Right lobe of liver (tissue), 6 donors: ENCODE results near the gene PCK2. TPM values are rescaled to one million over a fixed set of nuclear protein-coding genes. Genes with fewer than 3 reads are reported as not detected.

Experiments used
- ATAC-seq, 4 donors: fragments of 200-7000 bp; cut with Tn5 transposase; one replicate each; pipeline ENCODE4 v1.9.1; 2020; ENCODE audit warnings: mild to moderate bottlenecking in 4 of 4, moderate library complexity in 4 of 4
- DNase-seq, 3 donors: peaks; one replicate each; pipeline ENCODE4 v3.0.0-alpha.2; 2020
- H3K27ac ChIP-seq, 3 donors: fragments of 200-600 bp; one replicate each; pipeline ENCODE4 v1.8.0; 2022
- H3K27me3 ChIP-seq, 2 donors: fragments of 200-600 bp; one replicate each; pipeline ENCODE4 v1.8.0; 2022
- H3K36me3 ChIP-seq, 4 donors: fragments of 200-600 bp; sonication (generic) in 1 of 4; one replicate each; pipeline versions ENCODE4 v1.5.1 to v1.8.0; 2017 to 2022; ENCODE audit warnings: control low read depth in 1 of 4
- H3K4me1 ChIP-seq, 4 donors: fragments of 200-600 bp; sonication (generic) in 1 of 4; one replicate each; pipeline versions ENCODE4 v1.5.1 to v1.8.0; 2017 to 2022; ENCODE audit warnings: control low read depth in 1 of 4
- H3K4me3 ChIP-seq, 3 donors: fragments of 200-600 bp; one replicate each; pipeline ENCODE4 v1.8.0; 2022
- H3K9me3 ChIP-seq, 4 donors: fragments of 200-600 bp; sonication (generic) in 1 of 4; one replicate each; pipeline versions ENCODE4 v1.5.1 to v1.8.0; 2017 to 2022; ENCODE audit warnings: control low read depth in 1 of 4
- CTCF ChIP-seq, 4 donors: fragments of 200-600 bp in 3 of 4; fragments of 450-650 bp in 1 of 4; IDR thresholded peaks; one replicate each; pipeline versions ENCODE4 v1.5.1 to v1.8.0; 2016 to 2022; ENCODE audit warnings: antibody characterized with exemption in 4 of 4, mild to moderate bottlenecking in 2 of 4
- POLR2A ChIP-seq: fragments of 450-650 bp; IDR thresholded peaks from one replicate; pipeline ENCODE4 v1.6.1; 2017; ENCODE audit warnings: antibody characterized with exemption, mild to moderate bottlenecking
- WGBS: methylation state at CpG from one replicate; pipeline ENCODE4 v1.1.6; 2018; ENCODE audit warnings: low coverage, low lambda C conversion rate; ENCODE audit not compliant: insufficient coverage; ENCODE audit errors: missing lambda C conversion rate; 5-methylcytosine and 5-hydroxymethylcytosine counted together
- intact Hi-C, 2 donors: fragments of 100-400 bp; cut with DNase I; formaldehyde crosslinking; loops; one replicate each; pipeline versions ENCODE4 v1.11.2 to v1.14.1; 2022
- total RNA-seq, 6 experiments: library from RNA; depleted of rRNA in 2 of 6; stranded (reverse); fragments of >200 nt in 2 of 6; fragmentation: NEBNext Ultra II Directional in 3 of 6; extraction: Animal tissue kit (Norgen Biotek cat#: 25700) in 3 of 6; gene quantifications; one replicate each; pipeline versions ENCODE4 v1.1.0 to v1.2.4, GENCODE V29; 2016 to 2023
- donor health status: DM: no; HTN: yes; CAD: no.
- donor health status: DM: no; HTN: no; CAD: no.
- donor health status: DM: no; HTN: no; CAD: no.
- donor health status: DM: no; HTN: yes; CAD: no.
- donor health status: DM: no; HTN: yes; CAD: no.

PCK2 gene
- total RNA-seq, 6 experiments from 2014 or later = 124 to 615 (median 240) TPM

GRCh38 chr14:24121210-24121609, 27.1 kb downstream of the PCK2 start:
- intact Hi-C loops = no loop called here
- 94% methylated on average over 3 of the region's 8 CpGs for WGBS
- Histone ChIP-seq H3K9me3 (no peaks in the 10 kb centered on the region), H3K36me3 (peaks cover 3 to 74% (median 27%) of the 10 kb centered on the region in 4 donors), H3K27me3 (no peaks in the 10 kb centered on the region), H3K4me3 (no peak overlapping the region), H3K27ac (no peak overlapping the region), H3K4me1 (peaks cover 0 to 14% (median 4%) of the 10 kb centered on the region in 4 donors)
- ATAC-seq = no peak
- TF ChIP-seq CTCF (IDR thresholded peaks at IDR 0.05) (no peak), POLR2A (no peak)
- no peak for DNase-seq

DNA sequence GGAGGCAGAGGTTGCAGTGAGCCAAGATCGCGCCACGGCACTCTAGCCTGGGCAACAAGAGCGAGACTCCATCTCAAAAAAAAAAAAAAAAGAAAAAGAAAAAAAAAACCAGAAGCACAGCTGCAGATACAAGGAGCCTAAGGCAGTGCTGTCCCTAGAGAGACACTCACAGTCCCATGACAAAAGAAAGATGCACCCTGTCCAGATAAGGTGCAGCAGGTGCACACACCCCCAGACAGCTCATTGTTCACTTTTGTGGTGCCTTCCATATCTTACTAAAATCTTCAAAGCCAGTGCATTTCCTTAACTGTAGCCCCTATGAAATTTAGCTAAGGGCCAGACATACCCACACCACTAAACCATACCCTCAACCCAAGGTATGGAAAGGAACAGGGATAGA, 28.3 kb downstream of the PCK2 start:
- no peak for ATAC-seq
- Histone ChIP-seq H3K27ac (no peak overlapping the region), H3K36me3 (peaks cover 3 to 70% (median 27%) of the 10 kb centered on the region in 4 donors), H3K4me1 (peaks cover 0 to 2% (median under 1%) of the 10 kb centered on the region in 4 donors), H3K4me3 (no peak overlapping the region), H3K27me3 (no peaks in the 10 kb centered on the region), H3K9me3 (no peaks in the 10 kb centered on the region)
- intact Hi-C loops = no loop called here
- no peak for TF ChIP-seq CTCF (IDR thresholded peaks at IDR 0.05)
- no peak for TF ChIP-seq POLR2A
- 90% methylated on average over 3 of the region's 4 CpGs for WGBS
- DNase-seq = no peak

- WGBS = 83% methylated on average over 1 of the region's 8 CpGs
Observed at GRCh38 chr14:24122898-24123297, 28.8 kb downstream of the PCK2 start.

DNA sequence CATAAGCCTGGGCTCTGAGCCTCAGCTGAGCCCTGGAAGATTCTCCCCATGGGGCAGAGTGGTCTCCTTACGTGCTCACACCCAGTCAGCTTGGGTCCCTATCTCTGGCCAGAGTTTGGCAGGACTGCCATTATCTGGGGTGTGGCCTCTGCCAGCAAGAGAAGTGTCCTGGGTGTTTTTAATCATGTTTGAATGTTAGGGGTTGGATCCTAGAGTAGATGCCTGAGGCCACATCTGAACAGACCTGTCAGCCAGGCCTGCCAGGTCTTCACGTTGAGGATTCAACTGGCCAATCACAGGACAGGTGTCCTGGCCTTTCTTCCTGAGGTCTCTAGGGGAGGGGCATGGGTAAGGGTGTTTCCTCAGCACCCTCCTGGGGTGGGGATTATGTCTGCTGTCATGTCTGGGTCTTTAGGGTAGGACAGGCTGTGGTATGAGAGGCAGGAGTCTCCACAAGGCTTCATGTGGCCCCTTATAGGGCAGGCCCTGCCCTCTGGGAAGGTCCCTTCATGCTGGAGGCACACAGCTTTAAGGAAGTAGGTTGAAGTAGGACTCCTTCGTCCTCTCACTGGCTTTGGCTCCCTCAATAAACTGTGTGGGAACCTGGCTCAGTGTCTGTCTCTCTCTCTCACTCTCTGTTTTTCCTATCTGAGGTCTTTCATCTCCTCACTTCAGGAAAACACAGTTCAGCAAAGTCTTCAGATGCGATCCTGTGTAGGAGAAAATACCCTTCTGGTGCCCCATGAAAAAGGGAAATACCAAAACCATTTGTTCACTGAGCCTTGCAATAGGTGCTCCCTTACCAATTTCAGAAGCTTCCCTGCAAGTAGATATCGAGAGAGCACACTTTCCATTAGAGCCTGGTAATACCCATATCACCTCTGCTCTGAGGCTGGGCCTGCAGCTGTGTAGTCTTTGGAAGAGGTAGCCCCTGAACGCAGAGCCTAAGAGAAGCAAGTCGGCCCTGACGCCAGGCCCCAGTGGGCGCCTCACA, 29.6 kb downstream of the PCK2 start:
- intact Hi-C loops = no loop called here
- no peak for TF ChIP-seq POLR2A
- Histone ChIP-seq H3K36me3 (peaks cover 3 to 57% (median 23%) of the 10 kb centered on the region in 4 donors), H3K27me3 (no peaks in the 10 kb centered on the region), H3K27ac (no peak overlapping the region), H3K4me3 (no peak overlapping the region), H3K9me3 (no peaks in the 10 kb centered on the region), H3K4me1 (no peaks in the 10 kb centered on the region)
- 84% methylated on average over 4 of the region's 9 CpGs for WGBS
- peak in 2 of 4 donors; percentile 15 to 22 for ATAC-seq
- DNase-seq = no peak

More at GRCh38 chr14:24122898-24123297, 28.8 kb downstream of the PCK2 start:
- Histone ChIP-seq H3K9me3 (no peaks in the 10 kb centered on the region), H3K4me1 (no peaks in the 10 kb centered on the region), H3K4me3 (no peak overlapping the region), H3K36me3 (peaks cover 3 to 65% (median 27%) of the 10 kb centered on the region in 4 donors), H3K27me3 (no peaks in the 10 kb centered on the region), H3K27ac (no peak overlapping the region)
- intact Hi-C loops = no loop called here
- TF ChIP-seq POLR2A = no peak
- no peak for TF ChIP-seq CTCF (IDR thresholded peaks at IDR 0.05)
- DNase-seq = no peak
- peak in 1 of 4 donors; percentile 7 for ATAC-seq

GRCh38 chr14:24126939-24127338, 32.8 kb downstream of the PCK2 start:
- ATAC-seq = no peak
- TF ChIP-seq CTCF (IDR thresholded peaks at IDR 0.05) (no peak), POLR2A (no peak)
- Histone ChIP-seq H3K4me3 (no peak overlapping the region), H3K36me3 (peaks cover 0 to 24% (median 6%) of the 10 kb centered on the region in 4 donors), H3K27me3 (no peaks in the 10 kb centered on the region), H3K9me3 (no peaks in the 10 kb centered on the region), H3K27ac (no peak overlapping the region), H3K4me1 (peaks cover 0 to 24% (median 10%) of the 10 kb centered on the region in 4 donors)
- intact Hi-C loops = no loop called here
- no peak for DNase-seq
